Activated naive CD4-positive, alpha-beta T cell treated with Interleukin-2 at 50 U/mL for 16 hours (primary cell): Measurements from ENCODE around the gene ENGASE.
"Not testable (repeated sequence)": the region's sequence is repeated elsewhere in the genome, so short reads cannot be mapped to it uniquely, and the experiment has no call there.

Experiments used
- DNase-seq: peaks from one replicate; pipeline ENCODE4 v3.0.0-alpha.2; 2020

The ENGASE gene, protein sequence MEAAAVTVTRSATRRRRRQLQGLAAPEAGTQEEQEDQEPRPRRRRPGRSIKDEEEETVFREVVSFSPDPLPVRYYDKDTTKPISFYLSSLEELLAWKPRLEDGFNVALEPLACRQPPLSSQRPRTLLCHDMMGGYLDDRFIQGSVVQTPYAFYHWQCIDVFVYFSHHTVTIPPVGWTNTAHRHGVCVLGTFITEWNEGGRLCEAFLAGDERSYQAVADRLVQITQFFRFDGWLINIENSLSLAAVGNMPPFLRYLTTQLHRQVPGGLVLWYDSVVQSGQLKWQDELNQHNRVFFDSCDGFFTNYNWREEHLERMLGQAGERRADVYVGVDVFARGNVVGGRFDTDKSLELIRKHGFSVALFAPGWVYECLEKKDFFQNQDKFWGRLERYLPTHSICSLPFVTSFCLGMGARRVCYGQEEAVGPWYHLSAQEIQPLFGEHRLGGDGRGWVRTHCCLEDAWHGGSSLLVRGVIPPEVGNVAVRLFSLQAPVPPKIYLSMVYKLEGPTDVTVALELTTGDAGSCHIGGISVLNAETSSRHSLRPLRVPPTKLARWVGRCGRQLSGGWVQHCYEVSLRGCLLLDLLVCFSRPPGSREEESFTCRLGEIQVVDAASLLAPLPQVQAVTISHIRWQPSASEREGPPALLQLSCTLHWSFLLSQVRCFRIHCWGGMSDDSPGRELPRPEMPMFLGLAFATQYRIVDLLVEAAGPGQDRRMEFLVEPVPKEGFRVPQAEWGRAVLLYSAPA

DNA sequence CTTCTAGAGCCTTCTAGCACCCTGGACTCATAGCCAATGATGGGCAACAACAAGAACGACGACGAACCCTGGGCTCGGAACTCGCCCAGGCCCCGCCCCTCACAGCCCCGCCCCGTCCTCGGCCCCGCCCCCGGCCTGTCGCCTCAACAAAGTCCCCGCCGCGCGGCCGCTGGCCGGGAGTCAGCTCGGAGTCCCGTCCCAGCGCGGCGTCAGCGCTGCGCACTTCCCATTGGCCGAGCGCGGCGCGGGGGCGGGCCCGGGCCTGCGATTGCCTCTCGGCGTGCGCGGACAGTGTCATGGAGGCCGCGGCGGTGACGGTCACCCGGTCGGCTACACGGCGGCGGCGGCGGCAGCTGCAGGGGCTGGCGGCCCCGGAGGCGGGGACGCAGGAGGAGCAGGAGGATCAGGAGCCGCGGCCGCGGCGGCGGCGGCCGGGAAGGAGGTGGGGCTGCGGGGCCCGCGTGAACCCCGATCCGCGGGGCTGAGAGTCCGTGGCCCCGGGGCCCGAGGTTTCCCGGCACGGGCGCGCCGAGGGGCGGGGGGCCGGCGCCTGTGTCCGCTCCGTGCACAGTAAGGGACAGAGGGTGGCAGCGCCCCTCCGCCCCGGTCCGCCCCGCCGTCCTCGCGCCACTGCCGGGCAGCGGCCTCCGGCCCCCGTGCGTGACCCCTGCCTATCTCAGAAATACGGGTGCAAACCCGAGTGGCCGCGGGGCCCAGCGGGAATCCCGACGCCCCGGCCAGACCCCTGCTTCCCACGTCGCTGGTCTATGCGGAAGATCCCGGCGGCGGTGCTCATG is at the start of gene ENGASE:
Gene ENGASE (plus strand): TSS at position 176 of the 797 bp plus-strand sequence. CDS start 121 bp downstream, at position 297.
- DNase-seq = peak; percentile 91

DNA sequence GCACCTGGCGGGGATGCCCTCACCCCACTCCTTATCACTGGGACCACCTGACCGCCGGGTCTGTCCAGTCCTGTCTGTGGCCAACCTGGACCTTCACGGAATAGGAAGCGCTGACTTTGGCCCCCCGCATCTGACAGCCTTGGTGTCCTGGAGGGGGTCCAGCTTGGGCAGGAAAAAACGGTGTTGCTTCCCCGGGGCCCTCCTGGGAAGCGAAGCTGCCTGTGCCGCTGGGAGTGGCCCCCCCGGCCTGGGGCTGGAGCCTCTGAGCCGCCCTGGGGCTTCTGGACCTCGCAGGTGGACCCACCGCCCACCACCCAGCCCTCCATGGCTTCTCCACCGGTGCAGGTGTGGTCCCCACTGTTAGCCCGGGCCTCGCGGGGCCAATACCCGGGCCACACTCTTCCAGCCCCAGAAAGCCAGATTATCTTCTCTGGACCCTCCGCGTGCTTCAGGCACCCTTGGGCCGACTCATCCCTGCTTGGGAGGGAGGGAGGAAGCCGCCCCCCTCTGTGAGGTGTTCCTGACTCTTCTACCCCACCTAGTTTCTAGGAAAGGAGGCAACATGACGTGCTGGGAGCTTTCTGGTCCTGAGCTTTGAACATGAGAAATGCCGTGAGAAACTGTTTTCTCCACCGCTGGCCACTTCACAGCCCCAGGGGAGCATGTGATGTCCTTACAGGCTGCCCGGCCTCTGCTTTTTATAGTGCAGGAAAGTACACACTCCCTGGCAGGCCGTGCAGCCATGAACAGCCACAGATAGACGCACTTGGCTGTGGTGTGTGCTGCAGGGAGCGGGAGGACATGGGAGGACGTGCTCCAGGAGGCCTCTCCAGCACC is 49.5 kb upstream of the ENGASE start:
- no peak for DNase-seq

DNA sequence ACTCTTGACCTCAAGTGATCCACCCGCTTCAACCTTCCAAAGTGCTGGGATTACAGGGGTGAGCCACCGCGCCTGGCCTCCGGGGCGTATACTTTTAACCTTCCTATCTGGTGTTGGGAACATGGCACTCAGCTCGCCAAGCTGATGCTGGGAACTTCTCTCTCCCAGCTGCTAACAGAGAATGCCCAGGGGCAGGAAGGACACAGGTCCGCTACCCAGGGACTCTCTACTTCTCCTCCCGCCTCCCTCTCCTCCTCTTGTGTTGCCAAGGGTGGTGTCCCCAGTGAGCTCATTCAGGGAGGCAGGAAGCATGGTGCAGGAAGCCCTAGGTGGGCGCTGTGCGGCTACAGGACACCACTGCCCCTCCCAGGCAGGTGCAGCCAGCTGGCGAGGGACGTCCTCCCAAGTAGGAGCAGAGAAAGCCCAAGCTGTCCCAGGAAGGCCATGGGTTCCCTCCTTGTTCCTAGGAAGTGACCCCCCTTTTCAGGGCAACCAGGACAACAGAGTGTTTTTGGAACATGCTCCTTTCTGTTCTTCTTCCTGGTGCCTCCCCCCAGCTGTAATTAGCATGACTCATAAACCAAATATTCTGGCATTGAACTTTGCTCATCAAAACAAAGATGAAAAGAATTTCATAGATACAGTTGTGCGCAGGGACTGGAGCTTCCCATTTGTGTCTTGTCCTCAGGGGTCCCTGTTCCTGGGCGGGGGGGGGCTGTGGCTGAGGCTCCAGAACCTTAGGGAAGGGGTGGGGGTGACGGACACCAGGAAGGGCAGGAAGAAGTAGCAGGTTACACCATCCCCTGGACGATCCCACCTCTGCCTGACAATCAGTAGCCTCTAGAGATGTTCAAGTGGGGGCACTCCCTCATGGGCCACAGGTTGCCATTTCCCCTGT is 48.0 kb upstream of the ENGASE start:
- no peak for DNase-seq

DNA sequence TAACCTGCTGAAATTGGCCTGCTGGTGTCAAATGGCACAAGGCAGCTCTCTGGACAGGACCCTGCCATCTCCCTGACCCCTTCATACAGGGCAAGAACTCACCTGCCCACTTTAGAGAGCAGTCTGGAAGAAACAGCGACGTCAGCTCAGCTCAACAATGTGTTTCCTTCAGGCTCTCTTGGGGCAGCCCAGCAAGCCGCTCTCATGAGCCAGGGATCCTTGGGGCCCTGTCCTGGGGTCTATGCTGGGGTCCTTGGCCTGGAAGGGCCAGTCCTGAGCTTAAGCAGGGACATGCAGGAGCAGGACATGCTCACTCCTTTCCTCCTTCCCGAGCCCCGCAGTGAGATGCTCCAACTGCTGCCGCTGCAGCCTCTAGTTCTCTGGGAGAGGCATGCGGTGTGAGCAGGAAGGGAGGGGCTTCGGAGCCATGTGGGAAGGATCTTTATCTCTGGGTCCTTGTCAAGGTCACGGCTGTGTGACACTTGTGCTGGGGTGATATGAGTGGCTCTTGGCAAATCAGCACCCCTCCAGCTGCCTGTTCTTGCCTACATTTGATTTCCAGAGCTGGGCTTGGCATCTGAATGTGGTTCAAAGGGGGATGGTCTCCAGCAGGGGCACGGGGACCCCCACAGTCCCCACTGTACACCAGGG is 47.2 kb upstream of the ENGASE start:
- DNase-seq = no peak

DNA sequence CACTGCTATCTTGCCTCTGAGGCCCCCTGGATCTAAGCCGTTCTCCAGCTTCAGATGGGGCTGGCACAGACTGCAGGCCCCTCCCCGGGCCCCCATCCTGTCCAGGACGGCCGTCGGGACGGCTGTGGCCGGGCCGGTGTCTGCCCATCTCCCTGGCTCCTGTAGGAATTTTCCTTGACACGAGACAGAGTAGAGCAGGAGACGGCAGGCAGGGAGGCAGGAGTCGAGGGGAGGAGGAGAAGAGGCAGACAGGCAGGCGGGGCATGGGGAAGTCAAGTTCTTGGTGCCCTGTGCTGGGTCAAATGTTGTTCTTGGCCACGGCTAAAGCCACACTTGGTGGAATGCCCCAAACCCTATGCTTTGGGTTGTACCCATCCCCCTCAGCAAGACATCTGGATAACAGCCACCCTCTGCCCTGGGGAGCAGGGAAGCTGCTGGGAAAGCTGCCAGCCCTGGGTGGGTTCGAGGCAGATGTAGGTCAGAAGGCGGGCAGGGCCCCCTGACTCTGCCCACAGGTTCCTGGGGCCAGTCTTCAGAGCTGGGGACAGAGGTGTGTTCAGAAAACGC is 46.6 kb upstream of the ENGASE start:
- DNase-seq = no peak

DNA sequence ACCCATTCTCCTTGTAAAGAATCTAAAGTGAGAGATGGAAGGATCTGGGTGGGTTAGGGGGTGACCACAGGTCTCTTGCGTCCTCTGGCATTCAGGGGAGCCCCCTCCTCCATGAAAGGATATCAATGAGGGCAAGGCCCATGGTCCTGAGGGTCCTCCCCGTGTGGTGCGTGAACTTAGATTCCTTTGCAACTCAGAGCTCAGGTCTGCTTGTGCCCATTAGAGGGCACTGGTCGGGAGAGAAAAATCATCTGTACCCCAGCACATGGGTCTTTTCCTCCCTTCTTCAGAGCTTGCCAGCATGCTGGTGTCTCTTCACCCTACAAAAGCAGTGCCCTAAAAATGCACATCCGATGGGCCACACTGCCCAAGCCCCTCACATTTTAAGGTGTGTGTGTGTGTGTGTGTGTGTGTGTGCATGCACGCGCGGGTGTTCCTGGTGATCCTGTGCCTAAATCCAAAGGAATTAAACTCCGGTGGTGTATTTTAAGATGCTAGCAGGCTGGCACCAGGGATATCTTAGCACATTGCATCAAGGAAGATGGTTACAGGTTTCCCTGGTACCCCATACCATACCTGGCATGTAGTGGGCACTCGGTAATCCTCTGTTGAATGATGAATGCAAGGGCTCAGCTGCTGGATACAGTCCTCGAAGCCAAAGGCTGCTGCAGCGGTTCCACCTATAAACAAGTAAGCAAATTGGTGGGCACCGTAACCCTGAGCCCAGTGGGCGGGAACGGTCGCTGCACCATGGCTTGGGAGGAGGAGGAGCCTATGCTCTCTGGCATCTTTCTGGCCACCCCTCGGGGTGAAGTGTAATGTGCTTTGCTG is 45.9 kb upstream of the ENGASE start:
- DNase-seq = no peak

DNA sequence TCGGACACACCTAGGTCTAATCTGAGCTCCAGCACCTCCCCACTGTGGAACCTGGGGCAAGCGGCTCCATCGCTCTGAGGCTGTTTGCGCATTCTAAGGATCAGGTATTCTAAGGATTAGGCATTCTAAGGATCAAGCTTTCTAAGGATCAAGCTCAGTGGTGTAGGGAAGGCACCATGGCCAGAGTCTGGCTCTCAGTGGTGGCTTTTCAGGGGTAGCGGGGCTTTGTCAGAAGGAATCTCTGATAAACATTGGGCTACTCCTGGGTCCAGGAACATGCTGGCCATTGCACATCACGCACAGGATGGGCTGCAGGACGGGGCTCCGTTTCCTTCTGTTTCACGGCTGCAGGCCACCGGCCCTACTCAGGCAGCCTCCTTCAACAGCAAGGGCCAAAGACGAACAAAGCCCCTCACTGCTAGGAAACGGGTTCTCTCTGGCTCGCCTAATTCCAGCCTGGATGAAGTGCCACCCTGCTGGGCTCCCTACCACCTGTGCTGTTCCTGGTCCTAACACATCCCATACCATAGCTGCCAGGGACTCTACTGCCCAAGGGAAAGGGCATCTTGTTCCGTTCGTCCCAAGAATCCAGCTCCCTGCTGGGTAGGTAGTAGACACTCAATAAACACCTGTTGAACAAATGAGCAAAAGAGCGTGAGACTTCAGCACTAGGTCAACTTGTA is 45.2 kb upstream of the ENGASE start:
- DNase-seq = no peak

DNA sequence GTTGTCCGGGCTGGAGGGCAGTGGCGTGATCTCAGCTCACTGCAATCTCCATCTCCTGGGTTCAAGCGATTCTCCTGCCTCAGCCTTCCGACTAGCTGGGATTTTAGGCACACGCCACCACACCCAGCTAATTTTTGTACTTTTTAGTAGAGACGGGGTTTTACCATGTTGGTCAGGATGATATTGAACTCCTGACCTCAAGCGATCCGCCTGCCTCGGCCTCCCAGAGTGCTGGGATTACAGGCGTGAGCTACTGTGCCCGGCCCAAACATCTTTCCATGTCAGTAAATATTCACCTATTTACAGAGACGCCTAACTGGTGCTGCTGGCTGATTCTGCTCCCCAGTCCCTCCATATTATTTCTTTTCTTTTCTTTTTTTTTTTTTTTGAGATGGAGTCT is 44.0 kb upstream of the ENGASE start:
- DNase-seq = not testable (repeated sequence)

DNA sequence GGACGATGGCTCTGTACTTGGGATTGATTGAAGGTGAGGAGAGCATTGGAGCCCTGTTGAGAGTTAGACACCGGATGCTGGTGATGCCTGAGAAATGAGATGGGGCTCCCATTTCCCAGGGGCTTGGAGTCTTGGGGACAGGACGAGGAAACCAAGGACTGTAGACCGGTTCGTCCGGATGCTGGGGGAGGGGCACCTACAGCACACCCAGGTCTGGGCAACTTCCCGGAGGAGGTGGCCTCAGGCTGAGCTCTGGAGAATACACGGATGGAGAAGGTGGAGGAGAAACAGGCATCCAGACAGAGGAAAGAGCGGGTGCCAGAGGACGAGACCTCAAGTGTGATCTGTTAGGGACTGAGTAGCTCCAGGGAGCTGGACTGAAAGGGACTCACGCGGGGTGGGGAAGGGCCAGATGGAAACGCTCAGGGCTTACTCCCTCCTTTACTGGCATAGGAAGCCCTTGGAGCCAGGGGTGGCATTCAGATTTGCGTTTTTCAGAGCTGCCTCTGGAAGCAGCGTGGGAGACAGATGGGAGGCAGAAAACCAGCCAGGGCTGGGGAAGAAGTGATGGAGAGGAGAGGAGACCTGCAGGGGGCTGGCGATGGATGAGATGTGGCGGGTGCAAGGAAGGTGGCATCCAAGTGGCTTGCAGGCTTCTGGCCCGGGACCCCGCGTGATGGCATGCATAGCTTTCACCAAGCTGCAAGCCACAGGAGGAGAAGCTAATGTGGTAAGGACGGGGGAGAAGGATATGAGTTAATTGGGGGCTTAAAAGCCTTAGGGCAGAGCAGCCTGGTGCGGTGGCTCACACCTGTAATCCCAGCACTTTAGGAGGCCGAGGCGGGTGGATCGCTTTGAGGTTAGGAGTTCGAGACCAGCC is 42.4 kb upstream of the ENGASE start:
- DNase-seq = no peak

DNA sequence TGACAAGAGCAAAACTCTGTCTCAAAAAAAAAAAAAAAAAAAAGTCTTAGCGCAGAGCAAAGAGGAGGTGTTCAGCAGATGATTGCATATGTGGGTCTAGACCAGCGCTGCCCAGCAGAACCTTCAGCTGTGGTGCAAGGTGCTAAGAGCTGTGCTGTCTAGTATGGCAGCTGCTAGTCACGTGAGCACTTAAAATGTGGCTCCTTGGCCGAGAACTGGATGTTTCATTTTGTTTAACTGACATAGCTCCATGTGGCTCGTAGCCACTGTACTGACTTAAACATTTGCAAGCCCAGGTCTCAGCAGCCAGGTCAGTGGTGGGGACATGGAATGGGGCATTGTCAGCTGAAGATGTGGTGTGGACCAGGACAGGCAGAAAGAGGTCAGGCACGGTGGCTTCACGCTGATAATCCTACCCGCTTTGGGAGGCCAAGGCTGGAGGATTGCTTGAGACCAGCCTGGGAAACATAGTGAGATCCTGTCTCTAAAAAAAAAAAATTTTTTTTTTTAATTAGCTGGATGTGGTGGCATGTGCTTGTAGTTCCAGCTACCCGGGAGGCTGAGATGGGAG is 41.5 kb upstream of the ENGASE start:
- no peak for DNase-seq

DNA sequence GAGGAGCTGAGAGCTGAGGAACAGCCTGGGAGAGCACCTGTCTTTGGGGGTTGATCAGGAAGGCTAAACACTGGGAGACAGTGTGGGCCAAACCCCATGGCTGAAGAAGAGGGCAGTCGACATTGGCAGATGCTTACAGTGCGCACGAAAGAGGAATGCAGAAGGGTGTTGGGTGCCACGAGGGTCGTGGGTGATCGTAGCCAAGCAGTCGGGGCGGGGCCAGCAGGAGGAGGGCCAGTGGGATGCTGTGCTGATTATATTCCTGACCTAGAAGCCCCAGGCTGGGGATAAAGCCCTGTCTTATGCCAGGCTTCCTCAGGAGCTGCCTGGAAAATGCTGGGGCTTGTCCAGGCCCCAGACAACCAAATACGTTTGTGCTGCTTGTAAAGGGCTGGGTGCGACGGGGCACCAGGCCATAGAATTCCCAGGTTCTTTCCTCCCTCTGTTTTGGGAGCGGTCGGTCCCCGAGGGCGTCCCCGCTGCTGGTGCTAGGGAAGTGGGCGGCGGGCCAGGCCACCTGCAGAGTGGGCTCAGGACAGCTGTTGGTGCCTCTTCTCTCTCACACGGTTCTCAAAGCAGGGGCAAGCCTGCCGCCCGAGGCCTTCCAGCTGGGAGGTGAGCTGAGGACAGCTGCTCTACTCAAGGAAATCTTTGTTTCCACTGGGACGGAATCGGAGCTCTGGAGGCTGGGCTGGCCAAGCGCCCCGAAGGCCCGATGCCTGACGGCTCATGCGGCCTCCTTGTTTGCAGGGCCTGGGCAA is 40.7 kb upstream of the ENGASE start:
- DNase-seq = no peak

DNA sequence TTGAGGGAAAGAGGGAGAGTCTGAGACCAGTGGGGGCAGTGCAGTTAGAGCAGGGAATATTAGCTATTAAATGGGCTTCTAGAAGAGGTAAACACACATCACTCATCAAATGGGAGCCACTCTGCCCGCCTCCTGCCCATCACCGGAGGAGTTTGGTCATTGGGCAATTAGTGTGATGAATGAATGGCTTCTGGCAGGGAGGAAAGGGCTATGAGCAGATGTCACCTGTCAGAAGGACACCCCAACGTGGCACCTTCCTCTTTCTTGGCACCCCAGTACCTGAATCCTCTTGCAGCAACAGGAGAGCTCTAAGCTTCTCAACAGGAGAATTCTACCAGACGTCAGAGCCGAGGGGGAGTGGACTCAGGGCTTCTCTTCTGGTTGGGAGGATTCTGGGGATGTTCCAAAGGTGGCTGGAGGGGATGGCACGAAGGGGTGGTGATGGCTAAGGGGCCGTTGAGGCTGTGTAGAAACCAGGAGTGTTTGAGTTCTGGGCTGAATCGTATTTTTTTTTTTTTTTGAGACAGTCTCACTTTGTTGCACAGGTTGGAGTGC is 39.6 kb upstream of the ENGASE start:
- no peak for DNase-seq

DNA sequence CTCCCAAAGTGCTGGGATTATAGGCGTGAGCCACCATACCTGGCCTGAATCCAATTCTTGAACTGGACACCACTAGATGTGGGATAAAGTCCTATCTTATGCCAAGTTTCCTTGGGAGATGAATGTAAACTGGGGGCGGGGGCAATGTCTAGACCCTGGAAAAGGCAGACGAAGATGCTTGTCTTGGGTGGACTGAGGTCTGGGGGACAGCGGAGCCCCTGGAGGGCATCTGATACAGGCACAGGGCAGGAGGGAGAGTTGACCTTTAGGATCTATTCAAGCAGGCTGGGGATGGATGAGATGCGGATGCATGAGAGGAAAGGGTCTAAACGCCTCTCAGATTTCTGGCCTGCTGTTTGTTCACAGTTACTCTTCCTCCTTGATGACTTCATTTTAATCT is 38.9 kb upstream of the ENGASE start:
- DNase-seq = no peak

DNA sequence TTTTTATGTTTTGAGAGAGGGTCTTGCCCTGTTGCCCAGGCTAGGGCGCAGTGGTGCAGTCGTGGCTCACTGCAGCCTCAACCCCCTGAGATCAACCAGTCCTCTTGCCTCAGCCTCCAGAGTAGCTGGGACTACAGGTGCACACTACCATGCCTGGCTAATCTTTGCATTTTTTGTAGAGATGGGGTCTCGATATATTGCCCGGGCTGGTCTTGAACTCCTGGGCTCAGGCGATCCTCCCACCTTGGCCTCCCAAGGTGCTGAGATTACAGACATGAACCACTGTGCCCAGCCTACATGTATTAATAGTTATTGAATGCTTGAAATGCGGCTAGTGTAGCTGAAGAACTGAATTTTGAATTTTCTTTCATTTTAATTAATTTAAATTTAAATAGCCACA is 38.4 kb upstream of the ENGASE start:
- DNase-seq = no peak

DNA sequence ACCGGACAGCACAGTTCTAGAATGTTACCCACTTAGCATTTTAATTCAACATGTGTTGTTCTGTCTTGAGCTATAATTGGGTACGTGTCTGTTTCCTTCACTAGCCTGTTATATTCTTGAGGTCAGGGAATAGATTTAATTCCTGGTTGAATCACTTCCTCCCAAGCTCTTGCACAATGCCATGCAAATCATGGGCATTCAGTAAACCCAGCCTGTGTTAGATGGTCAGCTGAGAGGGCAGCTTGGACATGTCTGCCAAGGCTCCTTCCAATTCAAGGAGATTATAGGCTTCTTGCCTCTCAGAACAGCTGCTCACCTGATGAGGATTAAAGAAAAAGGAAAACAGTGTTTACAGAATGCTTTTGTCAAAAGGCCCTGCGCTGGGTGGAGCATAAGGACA is 38.0 kb upstream of the ENGASE start:
- no peak for DNase-seq

DNA sequence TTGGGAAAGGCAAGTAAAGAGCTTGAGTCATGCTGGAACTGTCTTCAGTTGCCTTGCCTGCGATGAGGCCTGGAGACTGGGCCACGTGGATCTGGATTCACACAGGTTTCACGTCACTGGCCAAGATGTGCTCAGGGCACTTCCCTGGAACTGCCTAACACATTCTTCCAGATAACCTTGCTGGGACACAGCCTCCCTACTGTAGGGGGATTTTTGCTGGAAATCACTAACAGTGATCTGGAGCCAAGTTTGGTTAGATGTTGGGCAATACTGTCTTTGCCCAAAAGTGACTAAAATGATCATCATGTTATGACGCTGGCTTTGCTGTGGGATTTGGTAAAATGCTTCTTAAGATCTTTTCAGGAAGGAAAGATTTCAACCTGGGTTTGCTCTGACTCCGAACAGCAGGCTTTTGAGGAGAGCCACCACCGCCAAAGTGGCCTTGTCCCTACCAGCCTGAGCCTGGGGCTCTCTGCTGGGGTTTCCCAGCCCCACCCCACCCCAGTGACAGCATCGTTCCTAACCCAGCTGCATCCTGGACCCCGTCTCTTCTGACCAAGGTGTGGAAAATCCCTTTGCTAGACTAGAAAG is 36.0 kb upstream of the ENGASE start:
- no peak for DNase-seq
